ENCODE results near the gene KIAA0513. TPM values are rescaled to one million over a fixed set of nuclear protein-coding genes. Genes with fewer than 3 reads are reported as not detected.

The KIAA0513 gene
- total RNA-seq, 2 experiments from 2014 or later: 15.7 to 15.9 TPM

GRCh38 chr16:85138073-85138824, 110.7 kb downstream of the KIAA0513 start:
- no peaks in the 10 kb centered on the region for H3K4me1 Mint-ChIP-seq (ENCODE audit: low read depth)
- H3K4me3 Mint-ChIP-seq: no peak overlapping the region
- ChIA-PET POLR2A (no interaction called here), CTCF (no interaction called here)
- intact Hi-C loops (cut with micrococcal nuclease): no loop called here
- H3K9me3 Mint-ChIP-seq: no peaks in the 10 kb centered on the region
- no peak for DNase-seq
- no peak overlapping the region for H3K27ac Mint-ChIP-seq
- peaks cover 33% of the 10 kb centered on the region for H3K27me3 Mint-ChIP-seq
- no peaks in the 10 kb centered on the region for H3K36me3 Mint-ChIP-seq

GRCh38 chr16:85138825-85139627, 111.4 kb downstream of the KIAA0513 start:
- ChIA-PET POLR2A (no interaction called here), CTCF (no interaction called here)
- Mint-ChIP-seq H3K27me3 (peaks cover 36% of the 10 kb centered on the region), H3K4me1 (ENCODE audit: low read depth) (no peaks in the 10 kb centered on the region), H3K4me3 (no peak overlapping the region), H3K27ac (no peak overlapping the region), H3K9me3 (no peaks in the 10 kb centered on the region), H3K36me3 (no peaks in the 10 kb centered on the region)
- DNase-seq: no peak
- intact Hi-C loops (cut with micrococcal nuclease): no loop called here

- intact Hi-C loops (cut with micrococcal nuclease): no loop called here
- DNase-seq: no peak
- H3K27ac Mint-ChIP-seq: no peak overlapping the region
- no peaks in the 10 kb centered on the region for H3K4me1 Mint-ChIP-seq (ENCODE audit: low read depth)
- ChIA-PET POLR2A (no interaction called here), CTCF (interaction anchor here (1.2 kb wide), 1 partner anchor 25 kb away, joined by 6 read pairs; no protein-coding TSS in a partner anchor)
- no peaks in the 10 kb centered on the region for H3K36me3 Mint-ChIP-seq
- no peak overlapping the region for H3K4me3 Mint-ChIP-seq
- H3K27me3 Mint-ChIP-seq: peaks cover 36% of the 10 kb centered on the region
- H3K9me3 Mint-ChIP-seq: no peaks in the 10 kb centered on the region
Measured at GRCh38 chr16:85139881-85140339, 112.3 kb downstream of the KIAA0513 start.

- no peak for DNase-seq
- Mint-ChIP-seq H3K36me3 (no peaks in the 10 kb centered on the region), H3K9me3 (no peaks in the 10 kb centered on the region), H3K27me3 (peaks cover 36% of the 10 kb centered on the region), H3K27ac (no peak overlapping the region), H3K4me3 (no peak overlapping the region), H3K4me1 (ENCODE audit: low read depth) (no peaks in the 10 kb centered on the region)
- intact Hi-C loops (cut with micrococcal nuclease): no loop called here
- ChIA-PET POLR2A (no interaction called here), CTCF (interaction anchor here (0.6 to 1.2 kb wide), 2 partner anchors 26 to 741 kb away, joined by 6 to 7 read pairs; no protein-coding TSS in a partner anchor)
Measured at GRCh38 chr16:85140455-85141012, 112.9 kb downstream of the KIAA0513 start.

- ChIA-PET CTCF (no interaction called here), POLR2A (no interaction called here)
- Mint-ChIP-seq H3K4me1 (ENCODE audit: low read depth) (no peaks in the 10 kb centered on the region), H3K36me3 (no peaks in the 10 kb centered on the region), H3K9me3 (no peaks in the 10 kb centered on the region), H3K4me3 (no peak overlapping the region), H3K27me3 (peaks cover 32% of the 10 kb centered on the region), H3K27ac (no peak overlapping the region)
- intact Hi-C loops (cut with micrococcal nuclease): no loop called here
- no peak for DNase-seq
Measured at GRCh38 chr16:85141491-85142128, 114.0 kb downstream of the KIAA0513 start.

- intact Hi-C loops (cut with micrococcal nuclease): no loop called here
- Mint-ChIP-seq H3K4me1 (ENCODE audit: low read depth) (no peaks in the 10 kb centered on the region), H3K9me3 (no peaks in the 10 kb centered on the region), H3K36me3 (no peaks in the 10 kb centered on the region), H3K27ac (no peak overlapping the region), H3K27me3 (peaks cover 28% of the 10 kb centered on the region), H3K4me3 (no peak overlapping the region)
- ChIA-PET CTCF (interaction anchor here (0.9 kb wide), 1 partner anchor 154 kb away, joined by 3 read pairs; no protein-coding TSS in a partner anchor), POLR2A (no interaction called here)
- no peak for DNase-seq
Measured at GRCh38 chr16:85142129-85142513, 114.5 kb downstream of the KIAA0513 start.

- CTCF ChIA-PET: interaction anchor here (0.9 kb wide), 1 partner anchor 153 kb away, joined by 3 read pairs; no protein-coding TSS in a partner anchor
- DNase-seq: no peak
- POLR2A ChIA-PET: no interaction called here
- H3K9me3 Mint-ChIP-seq: no peaks in the 10 kb centered on the region
- H3K4me1 Mint-ChIP-seq (ENCODE audit: low read depth): no peaks in the 10 kb centered on the region
- no peak overlapping the region for H3K27ac Mint-ChIP-seq
- intact Hi-C loops (cut with micrococcal nuclease): no loop called here
- no peaks in the 10 kb centered on the region for H3K36me3 Mint-ChIP-seq
- no peak overlapping the region for H3K4me3 Mint-ChIP-seq
- peaks cover 27% of the 10 kb centered on the region for H3K27me3 Mint-ChIP-seq
Measured at GRCh38 chr16:85142771-85143211, 115.2 kb downstream of the KIAA0513 start.

Other genes with a start within 250 kb of the KIAA0513 start
- gene CRISPLD2, start 207.8 kb upstream of the KIAA0513 start, total RNA-seq: under 1 TPM; 0.19 to 0.41 TPM
- 10 to 100 TPM; 23.5 to 25.1 TPM for gene ZDHHC7, start 16.3 kb upstream of the KIAA0513 start, total RNA-seq
- gene CIBAR2, start 84.7 kb downstream of the KIAA0513 start, total RNA-seq: not detected